Stimulated activated CD4-positive, alpha-beta T cell treated with anti-CD3 and anti-CD28 coated beads, Interleukin-12 subunit alpha, Interleukin-12 subunit beta, amount 100 ng/mL, for 4 hours (primary cell): ENCODE results near the gene MAGEF1.

Source experiments
- DNase-seq: peaks from one replicate; pipeline ENCODE4 v3.0.0-alpha.2; 2020

MAGEF1 gene

GRCh38 chr3:184724699-184725098 lies 12.8 kb upstream of the MAGEF1 start:
- DNase-seq = no peak

GRCh38 chr3:184719709-184720108 lies 7.8 kb upstream of the MAGEF1 start:
- no peak for DNase-seq

GRCh38 chr3:184718431-184718830 lies 6.6 kb upstream of the MAGEF1 start:
- DNase-seq = no peak

GRCh38 chr3:184717399-184717983 lies 5.6 kb upstream of the MAGEF1 start:
- DNase-seq = no peak

- DNase-seq = no peak
These were observed 4.9 kb upstream of the MAGEF1 start for GRCh38 chr3:184716622-184717398.

- DNase-seq = no peak
These were observed 4.2 kb upstream of the MAGEF1 start for GRCh38 chr3:184715943-184716621.

GRCh38 chr3:184713521-184713920 lies 1.7 kb upstream of the MAGEF1 start:
- no peak for DNase-seq

GRCh38 chr3:184713040-184713355 lies 1.1 kb upstream of the MAGEF1 start:
- no peak for DNase-seq

- no peak for DNase-seq
These were observed 580 bp upstream of the MAGEF1 start for GRCh38 chr3:184712248-184713039.

- DNase-seq = peak; percentile 10
These were observed 883 bp downstream of the MAGEF1 start for GRCh38 chr3:184710870-184711492.

- no peak for DNase-seq
These were observed 8.2 kb downstream of the MAGEF1 start for GRCh38 chr3:184703657-184704056.

- DNase-seq = no peak
These were observed 11.1 kb downstream of the MAGEF1 start for GRCh38 chr3:184700759-184701158.

- DNase-seq = no peak
These were observed 14.0 kb downstream of the MAGEF1 start for GRCh38 chr3:184697845-184698244.

- DNase-seq = no peak
These were observed 15.2 kb downstream of the MAGEF1 start for GRCh38 chr3:184696697-184697096.

GRCh38 chr3:184694716-184695115 lies 17.1 kb downstream of the MAGEF1 start:
- DNase-seq = no peak

- DNase-seq = no peak
These were observed 17.7 kb downstream of the MAGEF1 start for GRCh38 chr3:184694133-184694665.

GRCh38 chr3:184693011-184693975 lies 18.6 kb downstream of the MAGEF1 start:
- no peak for DNase-seq

GRCh38 chr3:184691397-184692231 lies 20.2 kb downstream of the MAGEF1 start:
- DNase-seq = no peak

- no peak for DNase-seq
These were observed 21.5 kb downstream of the MAGEF1 start for GRCh38 chr3:184690192-184690883.

GRCh38 chr3:184688882-184689271 lies 23.0 kb downstream of the MAGEF1 start:
- no peak for DNase-seq
